Liver (tissue), 9 donors: ENCODE measurements around the gene TJP1. TPM values are rescaled to one million over a fixed set of nuclear protein-coding genes. Genes with fewer than 3 reads are reported as not detected.
A peak's percentile ranks its signal among the peaks of the same experiment; 100 is the strongest.

Source experiments
- DNase-seq: peaks from one replicate; pipeline ENCODE4 v3.0.0-alpha.2; 2017; ENCODE audit warnings: low spot score
- H3K27ac ChIP-seq, 2 donors: one replicate each; pipeline ENCODE4 v1.7.0; 2013; ENCODE audit warnings: inconsistent platforms in 2 of 2, low read length in 2 of 2, control low read depth in 1 of 2, low read depth in 1 of 2, mild to moderate bottlenecking in 1 of 2
- H3K27me3 ChIP-seq, 4 donors: one replicate each; pipeline versions ENCODE4 v1.6.1 to v1.7.0; 2013; ENCODE audit warnings: low read length in 3 of 4, inconsistent platforms in 1 of 4, mild to moderate bottlenecking in 1 of 4, moderate library complexity in 1 of 4; ENCODE audit not compliant: control insufficient read depth in 4 of 4, insufficient read depth in 4 of 4
- H3K36me3 ChIP-seq, 4 donors: one replicate each; pipeline versions ENCODE4 v1.6.1 to v1.7.0; 2013; ENCODE audit warnings: low read length in 3 of 4, mild to moderate bottlenecking in 3 of 4, low read depth in 1 of 4, moderate library complexity in 1 of 4; ENCODE audit not compliant: control insufficient read depth in 4 of 4, insufficient read depth in 3 of 4
- H3K4me1 ChIP-seq, 4 donors: one replicate each; pipeline versions ENCODE4 v1.6.1 to v1.7.0; 2013; ENCODE audit warnings: low read length in 3 of 4, mild to moderate bottlenecking in 3 of 4, moderate library complexity in 1 of 4; ENCODE audit not compliant: control insufficient read depth in 4 of 4, insufficient read depth in 4 of 4
- H3K4me3 ChIP-seq, 3 donors: one replicate each; pipeline versions ENCODE4 v1.6.1 to v1.7.0; 2013; ENCODE audit warnings: low read length in 3 of 3, control low read depth in 1 of 3, low read depth in 1 of 3, mild to moderate bottlenecking in 1 of 3
- H3K9ac ChIP-seq, 2 donors: one replicate each; pipeline ENCODE4 v1.7.0; 2013; ENCODE audit warnings: low read length in 2 of 2, mild to moderate bottlenecking in 2 of 2, moderate library complexity in 2 of 2, control low read depth in 1 of 2, low read depth in 1 of 2
- H3K9me3 ChIP-seq, 4 donors: one replicate each; pipeline versions ENCODE4 v1.6.1 to v1.7.0; 2013; ENCODE audit warnings: low read length in 3 of 4; ENCODE audit not compliant: control insufficient read depth in 4 of 4
- CTCF ChIP-seq: fragments of 150-350 bp; IDR thresholded peaks from 2 replicates; pipeline ENCODE4 v1.5.1; 2017; ENCODE audit warnings: improper control_type of control experiment, low read depth, low read length; ENCODE audit not compliant: missing input control
- EGR1 ChIP-seq, 2 donors: IDR thresholded peaks; 2 replicates each; pipeline ENCODE4 v1.6.1; 2016 to 2018; ENCODE audit warnings: antibody characterized with exemption in 2 of 2, low read depth in 2 of 2
- FOXA1 ChIP-seq: IDR thresholded peaks from 2 replicates; pipeline ENCODE4 v1.6.1; 2016; ENCODE audit warnings: antibody characterized with exemption
- FOXA2 ChIP-seq: IDR thresholded peaks from 2 replicates; pipeline ENCODE4 v1.6.1; 2016; ENCODE audit warnings: antibody characterized with exemption
- GABPA ChIP-seq, 2 donors: IDR thresholded peaks in 1 of 2; conservative IDR thresholded peaks in 1 of 2; 2 replicates each; pipeline ENCODE4 v1.6.1; 2016; ENCODE audit warnings: antibody characterized with exemption in 2 of 2, mild to moderate bottlenecking in 1 of 2, moderate library complexity in 1 of 2
- HNF4A ChIP-seq, 2 donors: conservative IDR thresholded peaks; 2 replicates each; pipeline ENCODE4 v1.6.1; 2016; ENCODE audit warnings: antibody characterized with exemption in 2 of 2, mild to moderate bottlenecking in 2 of 2
- HNF4G ChIP-seq: IDR thresholded peaks from 2 replicates; pipeline ENCODE4 v1.6.1; 2016; ENCODE audit warnings: antibody characterized with exemption
- JUND ChIP-seq, 2 donors: IDR thresholded peaks; 2 replicates each; pipeline ENCODE4 v1.6.1; 2016; ENCODE audit warnings: antibody characterized with exemption in 2 of 2
- MAX ChIP-seq: IDR thresholded peaks from 2 replicates; pipeline ENCODE4 v1.6.1; 2016; ENCODE audit warnings: antibody characterized with exemption
- RAD21 ChIP-seq, 2 donors: IDR thresholded peaks; 2 replicates each; pipeline ENCODE4 v1.6.1; 2016; ENCODE audit warnings: antibody characterized with exemption in 2 of 2, mild to moderate bottlenecking in 2 of 2
- RXRA ChIP-seq, 2 donors: IDR thresholded peaks; 2 replicates each; pipeline ENCODE4 v1.6.1; 2017 to 2018; ENCODE audit warnings: antibody characterized with exemption in 2 of 2, mild to moderate bottlenecking in 1 of 2
- SP1 ChIP-seq: IDR thresholded peaks from 2 replicates; pipeline ENCODE4 v1.6.1; 2018; ENCODE audit warnings: antibody characterized with exemption, mild to moderate bottlenecking
- TAF1 ChIP-seq: conservative IDR thresholded peaks from 2 replicates; pipeline ENCODE4 v1.6.1; 2016; ENCODE audit warnings: antibody characterized with exemption, mild to moderate bottlenecking
- YY1 ChIP-seq: IDR thresholded peaks from 2 replicates; pipeline ENCODE4 v1.6.1; 2016; ENCODE audit warnings: antibody characterized with exemption, mild to moderate bottlenecking
- ZBTB33 ChIP-seq: IDR thresholded peaks from 2 replicates; pipeline ENCODE4 v1.6.1; 2016; ENCODE audit warnings: antibody characterized with exemption
- WGBS: extraction: QIAGEN DNeasy Blood & Tissue Kit; methylation state at CpG from one replicate; pipeline ENCODE4 v1.1.7; 2013; 5-methylcytosine and 5-hydroxymethylcytosine counted together
- polyA plus RNA-seq, 2 donors: library from polyadenylated mRNA; stranded (reverse) in 1 of 2; unstranded in 1 of 2; fragments of 200-250 nt in 1 of 2; fragments of >200 nt in 1 of 2; fragmentation: Nextera tagmentation in 1 of 2; extraction: Ambion mirVana in 1 of 2; gene quantifications; one replicate each; pipeline versions ENCODE4 v1.2.1 to v1.2.3, GENCODE V29; 2013 to 2015
- total RNA-seq, 2 donors: library from RNA; depleted of rRNA; stranded (reverse); fragments of >200 nt; gene quantifications; one replicate each; pipeline ENCODE4 v1.2.3, GENCODE V29; 2014
- TF ChIP-seq, protein P1 (sequence below): IDR thresholded peaks from 2 replicates; pipeline ENCODE4 v1.6.1; 2016; ENCODE audit warnings: antibody characterized with exemption, mild to moderate bottlenecking
- TF ChIP-seq, protein P2 (sequence below): IDR thresholded peaks from 2 replicates; pipeline ENCODE4 v1.6.1; 2016; ENCODE audit warnings: antibody characterized with exemption
- donor health status: healthy.
- donor health status: healthy.
- donor health status: healthy.
- donor health status: healthy.
- donor health status: healthy.

Gene TJP1
- total and polyA plus RNA-seq, 4 donors: 12.6 to 40.4 (median 16.9) TPM

DNA sequence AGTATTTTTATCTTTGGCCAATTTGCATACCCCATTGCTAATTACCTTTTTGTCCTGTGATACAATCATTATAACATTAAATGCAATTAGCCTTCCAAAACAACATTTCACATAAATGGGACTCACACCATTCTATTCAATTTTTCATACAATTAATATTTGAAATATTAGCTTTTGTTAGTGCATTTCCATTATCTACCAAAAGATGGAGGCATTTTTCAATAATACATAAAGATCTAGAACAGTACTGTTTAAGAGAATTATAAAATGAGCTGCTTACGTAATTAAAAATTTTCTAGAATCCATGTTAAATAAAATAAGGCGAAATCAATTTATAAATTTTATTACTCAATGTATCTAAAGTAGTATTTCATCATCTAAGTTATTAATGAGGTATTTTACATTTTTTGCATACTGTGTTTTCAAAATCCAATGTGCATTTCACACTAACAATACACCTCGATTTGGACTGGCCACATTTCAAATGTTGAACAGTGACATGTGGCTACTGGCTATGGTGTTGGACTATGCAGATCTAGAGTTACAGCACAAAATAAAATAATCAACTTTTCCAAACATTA lies 74.3 kb downstream of the TJP1 start:
- Histone ChIP-seq H3K4me1 (peaks cover 0 to 6% (median 0%) of the 10 kb centered on the region in 4 donors), H3K9me3 (no peaks in the 10 kb centered on the region), H3K9ac (no peak overlapping the region), H3K36me3 (peaks cover 0 to 4% (median 2%) of the 10 kb centered on the region in 4 donors), H3K27ac (no peak overlapping the region), H3K4me3 (no peak overlapping the region), H3K27me3 (no peaks in the 10 kb centered on the region)
- DNase-seq: no peak
- TF ChIP-seq RAD21 (IDR thresholded peaks at IDR 0.05) (peak; percentile 69 to 70), FOXA1 (no peak), CTCF (peak; percentile 32)
- WGBS: 67% methylated on average over 3 of the region's 3 CpGs

DNA sequence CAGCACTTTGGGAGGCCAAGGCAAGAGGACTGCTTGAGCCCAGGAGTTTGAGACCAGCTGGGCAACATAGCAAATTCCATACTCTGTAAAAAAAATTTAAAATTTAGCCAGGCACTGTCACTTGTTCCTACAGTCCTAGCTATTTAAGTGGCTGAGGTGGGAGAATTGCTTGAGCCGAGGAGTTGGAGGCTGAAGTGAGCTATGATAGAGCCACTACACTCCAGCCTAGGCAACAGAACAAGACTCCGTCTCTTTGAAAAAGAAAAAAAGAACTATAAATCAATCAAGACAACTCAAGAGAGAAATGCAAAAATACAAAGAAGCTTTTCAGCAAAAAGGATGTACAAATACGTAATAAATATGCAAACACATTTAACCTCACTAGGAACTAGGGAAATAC lies 78.8 kb downstream of the TJP1 start:
- H3K4me1 ChIP-seq: no peaks in the 10 kb centered on the region
- no peaks in the 10 kb centered on the region for H3K27me3 ChIP-seq
- no peak overlapping the region for H3K27ac ChIP-seq
- H3K9me3 ChIP-seq: no peaks in the 10 kb centered on the region
- 94% methylated on average over 3 of the region's 3 CpGs for WGBS
- DNase-seq: no peak
- H3K36me3 ChIP-seq: peaks cover 0 to 19% (median 4%) of the 10 kb centered on the region in 4 donors
- no peak overlapping the region for H3K9ac ChIP-seq
- H3K4me3 ChIP-seq: no peak overlapping the region
- TF ChIP-seq SP1 (no peak), RXRA (IDR thresholded peaks at IDR 0.05) (no peak), FOXA2 (no peak), HNF4G (no peak), TAF1 (no peak), YY1 (no peak), ZBTB33 (no peak), HNF4A (conservative IDR thresholded peaks at IDR 0.05) (no peak), FOXA1 (no peak), MAX (no peak), JUND (IDR thresholded peaks at IDR 0.05) (no peak), GABPA (IDR thresholded peaks at IDR 0.05 in 1 of 2, conservative IDR thresholded peaks at IDR 0.05 in 1 of 2) (no peak), CTCF (no peak), EGR1 (IDR thresholded peaks at IDR 0.05; ENCODE audit: low read depth in 2 of 2) (no peak)
- TF ChIP-seq, protein P1, sequence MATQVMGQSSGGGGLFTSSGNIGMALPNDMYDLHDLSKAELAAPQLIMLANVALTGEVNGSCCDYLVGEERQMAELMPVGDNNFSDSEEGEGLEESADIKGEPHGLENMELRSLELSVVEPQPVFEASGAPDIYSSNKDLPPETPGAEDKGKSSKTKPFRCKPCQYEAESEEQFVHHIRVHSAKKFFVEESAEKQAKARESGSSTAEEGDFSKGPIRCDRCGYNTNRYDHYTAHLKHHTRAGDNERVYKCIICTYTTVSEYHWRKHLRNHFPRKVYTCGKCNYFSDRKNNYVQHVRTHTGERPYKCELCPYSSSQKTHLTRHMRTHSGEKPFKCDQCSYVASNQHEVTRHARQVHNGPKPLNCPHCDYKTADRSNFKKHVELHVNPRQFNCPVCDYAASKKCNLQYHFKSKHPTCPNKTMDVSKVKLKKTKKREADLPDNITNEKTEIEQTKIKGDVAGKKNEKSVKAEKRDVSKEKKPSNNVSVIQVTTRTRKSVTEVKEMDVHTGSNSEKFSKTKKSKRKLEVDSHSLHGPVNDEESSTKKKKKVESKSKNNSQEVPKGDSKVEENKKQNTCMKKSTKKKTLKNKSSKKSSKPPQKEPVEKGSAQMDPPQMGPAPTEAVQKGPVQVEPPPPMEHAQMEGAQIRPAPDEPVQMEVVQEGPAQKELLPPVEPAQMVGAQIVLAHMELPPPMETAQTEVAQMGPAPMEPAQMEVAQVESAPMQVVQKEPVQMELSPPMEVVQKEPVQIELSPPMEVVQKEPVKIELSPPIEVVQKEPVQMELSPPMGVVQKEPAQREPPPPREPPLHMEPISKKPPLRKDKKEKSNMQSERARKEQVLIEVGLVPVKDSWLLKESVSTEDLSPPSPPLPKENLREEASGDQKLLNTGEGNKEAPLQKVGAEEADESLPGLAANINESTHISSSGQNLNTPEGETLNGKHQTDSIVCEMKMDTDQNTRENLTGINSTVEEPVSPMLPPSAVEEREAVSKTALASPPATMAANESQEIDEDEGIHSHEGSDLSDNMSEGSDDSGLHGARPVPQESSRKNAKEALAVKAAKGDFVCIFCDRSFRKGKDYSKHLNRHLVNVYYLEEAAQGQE: no peak
- TF ChIP-seq, protein P2, sequence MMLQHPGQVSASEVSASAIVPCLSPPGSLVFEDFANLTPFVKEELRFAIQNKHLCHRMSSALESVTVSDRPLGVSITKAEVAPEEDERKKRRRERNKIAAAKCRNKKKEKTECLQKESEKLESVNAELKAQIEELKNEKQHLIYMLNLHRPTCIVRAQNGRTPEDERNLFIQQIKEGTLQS: no peak
